AG20443 (cell line): Measurements from ENCODE around the gene H2AZ2.
A peak's percentile ranks its signal among the peaks of the same experiment; 100 is the strongest.
"Not testable (repeated sequence)": the region's sequence is repeated elsewhere in the genome, so short reads cannot be mapped to it uniquely, and the experiment has no call there.

Source experiments
- DNase-seq: peaks from one replicate; pipeline ENCODE4 v3.0.0; 2012; ENCODE audit warnings: low spot score, mixed read lengths

Gene H2AZ2

GRCh38 chr7:44870780-44871179 is 22.9 kb upstream of the H2AZ2 start:
- not testable (repeated sequence) for DNase-seq

GRCh38 chr7:44870336-44870735 is 22.4 kb upstream of the H2AZ2 start:
- not testable (repeated sequence) for DNase-seq

- DNase-seq = peak; percentile 91
Measured at GRCh38 chr7:44867073-44867995, 19.4 kb upstream of the H2AZ2 start.

DNA sequence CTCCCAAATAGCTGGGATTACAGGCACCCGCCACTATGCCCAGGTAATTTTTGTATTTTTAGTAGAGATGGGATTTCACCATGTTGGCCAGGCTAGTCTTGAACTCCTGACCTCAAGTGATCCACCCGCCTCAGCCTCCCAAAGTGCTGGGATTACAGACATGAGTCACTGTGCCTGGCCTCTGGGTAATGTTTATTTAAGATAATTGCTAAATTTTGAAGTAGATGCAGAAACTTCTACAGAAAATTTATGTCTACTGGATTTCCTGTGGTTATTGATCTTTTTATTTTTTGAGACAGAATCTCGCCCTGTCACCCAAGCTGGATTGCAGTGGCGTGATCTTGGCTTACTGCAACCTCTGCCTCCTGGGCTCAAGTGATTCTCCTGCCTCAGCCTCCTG is 14.1 kb upstream of the H2AZ2 start:
- DNase-seq = not testable (repeated sequence)

GRCh38 chr7:44858161-44858560 is 10.3 kb upstream of the H2AZ2 start:
- no peak for DNase-seq

- DNase-seq = no peak
Measured at GRCh38 chr7:44854644-44855364, 6.9 kb upstream of the H2AZ2 start.

- no peak for DNase-seq
Measured at GRCh38 chr7:44853391-44853790, 5.5 kb upstream of the H2AZ2 start.

DNA sequence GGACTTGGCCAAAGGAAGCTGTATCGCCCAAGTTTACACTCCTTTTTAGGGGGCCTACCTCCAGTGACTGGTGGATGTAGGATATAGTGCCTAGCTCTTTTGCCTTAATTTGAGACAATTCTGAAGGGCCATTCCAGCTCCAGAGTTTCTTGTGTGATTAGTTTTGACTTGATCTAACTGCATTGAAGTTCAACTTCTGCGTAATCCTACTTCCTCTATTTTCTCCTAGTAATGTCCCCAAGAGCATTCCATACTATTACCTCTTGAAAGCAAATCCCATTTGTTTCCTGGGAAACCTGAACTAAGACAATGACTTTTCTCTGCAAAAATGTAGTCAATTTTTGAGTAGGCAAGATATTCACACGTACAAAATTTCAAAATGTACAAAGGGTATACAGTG is 4.7 kb upstream of the H2AZ2 start:
- DNase-seq = no peak

DNA sequence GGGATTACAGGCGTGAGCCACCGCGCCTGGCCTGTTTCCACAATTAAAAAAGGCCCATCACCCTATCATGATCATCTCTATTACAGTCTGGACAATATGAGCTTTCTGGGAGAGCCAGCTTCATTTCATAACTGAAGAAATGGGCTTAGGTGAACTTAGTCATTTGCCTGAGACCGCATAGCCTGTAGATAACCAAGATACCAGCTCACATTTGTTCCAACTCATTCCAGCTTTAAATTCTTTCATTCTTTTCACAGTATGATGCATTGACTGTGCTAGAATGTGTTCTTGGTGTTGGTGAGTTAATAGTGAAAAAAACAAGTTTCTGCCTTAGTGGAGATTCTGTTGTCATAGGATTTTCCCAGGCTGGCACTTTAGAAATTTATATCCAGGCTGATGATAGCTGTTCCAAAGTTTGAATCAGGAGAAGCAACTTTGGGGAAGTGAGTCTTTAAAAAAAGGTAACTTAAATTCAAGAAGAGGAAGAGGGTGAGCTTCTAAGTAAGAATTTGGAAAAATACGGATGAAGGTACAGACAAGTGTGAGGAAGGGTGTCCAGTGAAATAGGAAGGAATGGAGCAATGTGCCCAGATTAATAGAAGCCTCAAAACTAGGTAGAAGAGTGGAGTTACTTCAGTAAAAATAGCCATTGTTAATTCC is 2.1 kb upstream of the H2AZ2 start:
- no peak for DNase-seq

DNA sequence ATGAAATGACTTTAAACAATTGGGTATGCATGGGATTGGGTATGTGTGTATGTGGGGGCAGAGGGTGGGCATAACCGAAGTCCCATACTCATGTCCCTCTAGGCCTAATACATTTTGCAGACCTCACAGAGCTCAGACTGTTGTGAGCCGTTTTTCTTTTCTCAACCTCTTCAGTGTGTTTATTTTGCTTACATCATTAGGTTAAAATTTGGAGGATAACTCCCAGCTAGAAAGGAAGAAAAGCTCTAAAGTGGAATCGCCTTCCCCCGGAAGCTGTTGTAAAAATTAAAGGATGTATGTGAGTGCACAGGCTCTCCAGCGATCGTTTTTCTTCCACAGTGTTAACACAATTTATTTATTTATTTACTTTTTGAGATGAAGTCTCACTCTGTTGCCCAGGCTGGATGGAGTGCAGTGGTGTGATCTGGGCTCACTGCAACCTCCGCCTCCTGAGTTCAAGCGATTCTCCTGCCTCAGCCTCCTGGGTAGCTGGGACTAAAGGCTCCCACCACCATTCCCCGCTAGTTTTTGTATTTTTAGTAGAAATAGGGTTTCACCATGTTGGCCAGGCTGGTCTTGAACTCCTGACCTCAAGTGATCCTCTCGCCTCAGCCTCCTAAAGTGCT is 1.5 kb upstream of the H2AZ2 start:
- DNase-seq = no peak

DNA sequence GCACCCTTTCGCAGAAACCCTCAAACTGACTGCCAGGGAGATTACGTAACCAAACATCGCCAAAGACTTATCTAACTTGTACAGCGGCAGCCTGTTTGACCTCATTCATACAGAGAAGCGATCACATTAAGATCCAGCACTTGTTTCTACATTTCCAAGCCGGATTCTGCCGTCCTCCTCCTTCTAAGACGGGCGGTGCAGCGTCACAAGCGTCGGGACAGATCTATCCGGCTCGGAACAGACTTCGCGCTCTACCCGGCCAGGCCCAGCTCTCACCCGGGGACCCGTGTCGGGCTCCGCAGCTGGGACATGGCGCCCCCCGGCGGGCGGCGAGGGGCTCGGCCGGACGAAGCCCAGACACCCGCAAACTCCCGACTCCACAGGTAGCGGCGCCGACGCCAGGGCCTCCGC is 373 bp downstream of the H2AZ2 start:
- peak; percentile 95 for DNase-seq

- DNase-seq = no peak
Measured at GRCh38 chr7:44846816-44847508, 925 bp downstream of the H2AZ2 start.

DNA sequence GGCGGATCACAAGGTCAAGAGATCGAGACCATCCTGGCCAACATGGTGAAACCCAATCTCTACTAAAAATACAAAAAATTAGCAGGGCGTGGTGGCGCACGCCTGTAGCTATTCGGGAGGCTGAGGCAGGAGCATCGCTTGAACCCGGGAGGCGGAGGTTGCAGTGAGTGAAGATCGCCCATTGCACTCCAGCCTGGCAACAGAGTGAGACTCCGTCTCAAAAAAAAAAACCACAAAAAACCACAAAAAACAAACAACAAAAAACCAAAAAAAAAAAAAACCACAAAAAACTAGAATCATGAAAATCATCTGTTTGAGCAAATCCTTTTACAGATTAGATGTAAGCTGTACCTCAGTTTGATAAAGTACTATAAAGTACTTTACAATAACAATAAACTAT is 1.5 kb downstream of the H2AZ2 start:
- not testable (repeated sequence) for DNase-seq

- DNase-seq = no peak
Measured at GRCh38 chr7:44845451-44845850, 2.4 kb downstream of the H2AZ2 start.

- DNase-seq = not testable (repeated sequence)
Measured at GRCh38 chr7:44843440-44843839, 4.4 kb downstream of the H2AZ2 start.

DNA sequence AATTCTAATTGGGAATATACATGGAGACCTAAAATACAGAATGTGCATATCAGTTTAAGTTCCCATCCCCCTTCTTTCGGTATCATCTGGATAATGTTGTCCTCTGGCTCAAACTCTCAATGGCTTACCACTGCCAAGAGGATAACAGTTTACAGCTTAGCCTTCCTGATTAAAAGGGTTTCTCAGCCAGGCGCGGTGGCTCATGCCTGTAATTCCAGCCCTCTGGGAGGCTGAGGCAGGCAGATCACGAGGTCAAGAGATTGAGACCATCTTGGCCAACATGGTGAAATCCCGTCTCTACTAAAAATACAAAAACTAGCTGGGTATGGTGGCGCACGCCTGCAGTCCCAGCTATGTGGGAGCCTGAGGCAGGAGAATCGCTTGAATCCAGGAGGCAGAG is 5.2 kb downstream of the H2AZ2 start:
- DNase-seq = not testable (repeated sequence)

- DNase-seq = no peak
Measured at GRCh38 chr7:44838751-44839150, 9.1 kb downstream of the H2AZ2 start.

DNA sequence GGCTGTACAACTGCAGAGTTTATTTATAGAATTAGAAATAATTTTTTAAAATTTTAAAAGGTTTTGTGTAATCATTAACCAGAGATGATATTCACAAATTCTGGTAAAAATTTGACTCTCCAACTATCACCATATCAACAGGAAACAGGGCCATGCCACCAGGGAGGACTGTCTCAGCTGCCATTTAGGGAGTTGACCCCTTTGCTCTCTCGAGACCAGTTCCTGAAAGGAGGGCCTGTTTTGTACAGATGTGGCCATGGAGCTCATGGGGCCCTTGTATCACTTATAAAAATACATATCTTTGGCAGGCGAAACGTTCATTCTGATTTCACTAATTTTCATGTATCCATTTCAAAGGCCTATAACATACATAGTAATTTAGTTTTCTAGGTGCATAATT is 20.3 kb downstream of the H2AZ2 start:
- no peak for DNase-seq

DNA sequence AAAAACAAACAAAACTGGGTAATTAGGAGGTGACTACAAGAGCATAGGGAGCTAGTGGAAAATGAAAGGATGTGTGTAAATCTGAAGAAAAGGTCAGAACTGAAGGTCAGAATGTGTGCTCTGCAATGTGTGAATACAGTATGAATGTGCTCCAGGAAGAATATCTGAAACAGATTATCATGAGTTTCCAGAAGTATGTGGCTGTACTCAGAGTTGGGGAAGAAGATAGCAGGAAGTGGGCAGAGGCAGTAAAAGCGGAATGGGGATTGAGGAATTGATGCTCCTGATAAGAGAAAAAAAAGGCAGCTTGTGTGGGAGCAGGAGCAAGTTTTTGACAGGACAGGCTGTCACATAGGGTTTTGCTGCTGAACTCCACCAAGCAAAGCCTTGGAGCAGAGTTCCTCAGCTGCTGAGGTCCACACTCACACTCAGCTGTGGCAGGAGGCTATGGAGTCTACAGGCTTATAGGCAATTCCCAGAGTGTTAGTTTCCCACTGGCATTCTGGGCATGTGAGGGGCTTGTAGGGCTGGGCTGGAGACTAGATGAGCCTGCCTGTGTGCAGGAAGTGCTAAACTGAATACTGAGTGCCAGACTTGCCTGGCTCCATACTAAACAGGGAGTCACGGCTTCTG is 22.9 kb downstream of the H2AZ2 start:
- DNase-seq = peak; percentile 21

DNA sequence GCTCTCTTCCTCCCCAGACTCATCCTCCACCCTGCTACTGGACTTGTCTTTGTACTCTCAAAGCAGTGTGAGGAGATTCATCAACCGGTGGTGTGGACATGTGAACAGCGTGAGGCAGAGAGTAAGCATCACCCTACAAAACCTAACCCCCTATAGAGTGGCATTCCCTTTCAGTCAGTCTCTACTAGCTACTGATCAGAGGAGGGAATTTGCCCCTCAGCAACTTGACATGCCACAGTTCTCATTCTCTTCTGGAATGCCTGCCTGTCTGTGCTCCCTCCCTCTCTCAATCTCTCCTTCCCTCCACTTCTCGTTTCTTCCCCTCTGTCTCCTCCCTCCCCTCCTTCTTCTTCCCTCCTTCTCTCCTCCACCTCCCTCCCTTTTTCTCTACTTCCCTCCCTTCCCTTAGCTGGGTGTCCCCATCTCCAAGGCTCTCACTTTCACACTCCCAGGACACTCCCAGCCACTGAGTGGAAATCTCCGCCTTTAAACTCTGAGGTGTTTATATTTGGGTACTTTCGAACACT is 24.6 kb downstream of the H2AZ2 start:
- no peak for DNase-seq

GRCh38 chr7:44819292-44819691 is 28.6 kb downstream of the H2AZ2 start:
- no peak for DNase-seq
